GM18517 (cell line): Measurements from ENCODE around the gene DPAGT1.
"Not testable (repeated sequence)": the region's sequence is repeated elsewhere in the genome, so short reads cannot be mapped to it uniquely, and the experiment has no call there.

ENCODE experiments used
- ATAC-seq: cut with Tn5 transposase; IDR thresholded peaks from one replicate; pipeline ENCODE4 v1.9.1; 2021; ENCODE audit warnings: mild to moderate bottlenecking, moderate library complexity; ENCODE audit not compliant: unreplicated experiment

The DPAGT1 gene

DNA sequence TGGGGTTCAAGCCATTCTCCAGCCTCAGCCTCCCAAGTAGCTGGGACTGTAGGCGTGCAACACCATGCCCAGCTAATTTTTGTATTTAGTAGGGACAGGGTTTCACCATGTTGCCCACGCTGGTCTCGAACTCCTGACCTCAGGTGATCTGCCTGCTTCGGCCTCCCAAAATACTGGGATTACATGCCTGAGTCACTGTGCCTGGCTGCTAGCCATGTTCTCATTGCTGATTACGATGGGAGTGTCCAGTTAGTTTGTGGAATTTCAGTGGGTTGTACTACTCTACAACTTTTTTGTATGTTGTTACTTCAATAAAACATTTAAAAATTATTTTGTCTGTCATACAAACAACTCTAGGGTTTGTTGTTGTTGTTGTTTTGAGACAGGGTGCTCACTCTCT, 38.9 kb downstream of the DPAGT1 start:
- ATAC-seq: no peak

DNA sequence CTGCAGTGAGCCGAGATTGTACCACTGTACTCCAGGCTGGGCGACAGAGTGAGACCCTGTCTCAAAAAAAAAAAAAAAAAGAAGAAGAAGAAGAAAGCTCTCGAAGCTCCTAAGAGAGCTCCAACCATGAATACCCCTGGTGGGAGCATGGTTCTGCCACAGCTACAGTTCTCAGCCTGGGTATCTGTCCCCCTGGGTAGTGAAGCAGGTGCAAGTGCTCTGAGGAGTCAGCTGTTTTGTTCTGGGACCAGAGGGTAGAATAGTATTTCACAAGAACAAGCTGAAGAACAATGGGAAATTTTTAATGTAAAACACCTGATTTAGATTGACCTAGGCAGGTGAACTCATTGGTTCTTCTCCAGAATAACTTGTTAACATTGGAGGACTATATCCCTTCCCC, 40.4 kb downstream of the DPAGT1 start:
- ATAC-seq: no peak

DNA sequence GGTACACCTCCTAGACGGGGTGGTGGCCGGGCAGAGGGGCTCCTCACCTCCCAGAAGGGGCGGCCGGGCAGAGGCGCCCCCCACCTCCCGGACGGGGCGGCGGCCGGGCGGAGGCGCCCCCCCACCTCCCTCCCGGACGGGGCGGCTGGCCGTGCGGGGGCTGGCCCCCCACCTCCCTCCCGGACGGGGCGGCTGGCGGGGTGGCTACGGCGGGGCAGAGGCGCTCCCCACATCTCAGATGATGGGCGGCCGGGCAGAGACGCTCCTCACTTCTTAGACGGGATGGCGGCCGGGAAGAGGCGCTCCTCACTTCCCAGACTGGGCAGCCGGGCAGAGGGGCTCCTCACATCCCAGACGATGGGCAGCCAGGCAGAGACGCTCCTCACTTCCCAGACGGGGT, 42.5 kb downstream of the DPAGT1 start:
- ATAC-seq: not testable (repeated sequence)

DNA sequence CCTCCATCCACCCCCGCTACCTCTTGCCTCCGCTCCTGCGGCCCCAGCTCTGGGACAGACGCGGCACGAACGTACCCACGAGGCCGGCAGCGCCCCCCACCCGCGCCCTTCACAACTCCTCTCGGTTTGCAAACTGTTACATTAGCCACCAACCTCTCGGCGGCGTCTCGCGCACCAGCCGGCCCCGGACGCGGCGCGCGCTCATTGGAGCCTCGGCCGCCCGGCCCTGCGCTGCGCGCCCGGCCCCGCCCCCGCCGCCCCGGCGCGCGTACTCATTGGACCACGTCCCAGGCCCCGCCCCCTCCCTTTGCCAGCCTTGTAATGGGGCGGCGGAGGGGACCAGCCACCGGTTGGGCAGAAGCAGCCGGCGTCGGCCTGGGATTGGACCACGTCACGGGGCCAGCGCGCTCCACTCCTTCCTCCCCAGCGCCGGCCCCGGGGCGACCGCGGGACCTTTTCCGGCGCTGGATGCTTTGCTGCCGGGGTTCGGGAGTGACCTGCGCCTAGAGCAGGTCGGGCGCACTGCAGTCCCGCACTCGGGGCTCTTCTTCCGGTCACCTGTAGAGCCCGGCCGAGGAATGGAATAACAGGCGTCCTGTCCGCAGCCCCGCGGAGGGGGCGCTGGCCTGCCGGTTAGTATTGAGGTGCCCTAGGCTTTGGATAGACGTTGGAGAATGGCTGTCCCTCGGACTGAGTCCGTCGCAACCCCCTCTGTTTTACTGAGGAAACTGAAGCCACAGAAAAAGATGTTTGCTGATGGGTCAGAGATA, 44.5 kb downstream of the DPAGT1 start, which contains the start of gene HYOU1:
Gene HYOU1, minus strand, starts transcription at position 206 of the 770 bp plus-strand sequence. CDS start 1,045 bp downstream, outside the sequence.
- ATAC-seq: peak; percentile 84

DNA sequence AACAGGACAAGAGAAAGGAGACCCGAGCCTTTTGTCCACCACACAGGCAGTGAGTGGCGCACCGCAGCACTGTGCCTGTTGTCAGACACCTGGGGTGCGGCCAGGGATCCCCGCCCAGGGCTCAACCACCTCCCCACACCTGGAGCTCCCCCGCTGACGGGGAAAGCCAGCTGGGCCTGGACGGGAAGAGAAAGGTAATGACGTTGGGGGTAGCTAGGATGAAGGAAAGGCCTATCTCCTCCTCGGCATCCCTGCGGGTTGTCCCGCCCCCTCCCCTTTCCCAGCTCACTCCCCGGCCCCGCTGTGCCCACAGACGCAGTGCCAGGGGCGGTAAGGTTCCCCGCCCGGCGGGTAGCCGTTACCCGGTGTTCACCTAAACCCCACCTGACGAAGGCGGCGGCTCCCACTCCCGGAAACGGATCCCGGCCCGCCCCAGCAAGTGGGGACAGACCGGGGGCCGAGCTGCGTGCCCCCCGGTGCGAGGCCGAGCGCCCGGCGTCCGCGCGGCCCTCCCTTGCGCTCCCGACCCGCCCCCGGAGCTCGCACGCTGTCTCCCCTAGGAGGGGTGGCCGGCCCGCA, 45.1 kb downstream of the DPAGT1 start:
- no peak for ATAC-seq

DNA sequence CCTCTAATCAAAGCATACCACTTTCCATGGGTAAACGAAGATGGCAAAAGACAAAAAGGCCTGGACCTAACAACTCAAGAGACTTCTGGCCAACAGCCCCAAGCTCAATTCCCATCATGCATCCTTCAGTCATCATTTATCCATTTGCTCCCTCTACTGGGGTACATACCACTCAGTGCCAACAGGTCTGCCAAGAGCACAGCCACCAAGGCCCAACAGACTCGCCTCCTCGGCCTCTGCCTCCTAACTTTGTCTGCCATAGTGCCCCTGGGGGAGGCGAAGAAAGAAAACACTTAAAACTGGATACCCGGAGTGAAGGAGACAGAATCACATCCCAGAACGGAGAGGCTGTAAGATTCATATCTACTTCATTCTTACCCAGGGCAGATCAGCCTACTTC, 45.8 kb downstream of the DPAGT1 start:
- ATAC-seq: no peak

- no peak for ATAC-seq
These were observed 47.2 kb downstream of the DPAGT1 start for GRCh38 chr11:119054418-119054817.

GRCh38 chr11:119052163-119052814, 49.4 kb downstream of the DPAGT1 start:
- ATAC-seq: no peak

GRCh38 chr11:119051440-119052162, 50.1 kb downstream of the DPAGT1 start:
- no peak for ATAC-seq

DNA sequence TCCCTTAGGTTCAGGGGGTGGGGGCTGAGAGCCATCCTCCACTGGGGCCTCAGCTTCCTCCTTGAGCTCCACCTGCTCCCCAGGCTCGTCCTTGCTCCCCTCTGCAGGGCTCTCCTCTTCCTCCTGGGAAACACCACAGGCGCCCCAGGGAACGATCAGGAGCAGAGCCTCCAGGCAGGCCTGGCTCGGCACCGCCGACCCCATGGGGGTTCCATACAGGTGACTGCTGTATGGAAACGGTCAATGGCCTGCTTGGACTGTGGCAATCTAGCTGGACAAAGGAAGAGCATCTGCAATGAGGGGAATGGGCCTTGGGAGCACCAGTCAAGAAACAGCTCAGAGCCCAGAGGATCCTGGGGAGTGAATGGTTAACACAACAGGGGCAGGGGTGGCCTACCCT, 52.6 kb downstream of the DPAGT1 start:
- ATAC-seq: no peak

DNA sequence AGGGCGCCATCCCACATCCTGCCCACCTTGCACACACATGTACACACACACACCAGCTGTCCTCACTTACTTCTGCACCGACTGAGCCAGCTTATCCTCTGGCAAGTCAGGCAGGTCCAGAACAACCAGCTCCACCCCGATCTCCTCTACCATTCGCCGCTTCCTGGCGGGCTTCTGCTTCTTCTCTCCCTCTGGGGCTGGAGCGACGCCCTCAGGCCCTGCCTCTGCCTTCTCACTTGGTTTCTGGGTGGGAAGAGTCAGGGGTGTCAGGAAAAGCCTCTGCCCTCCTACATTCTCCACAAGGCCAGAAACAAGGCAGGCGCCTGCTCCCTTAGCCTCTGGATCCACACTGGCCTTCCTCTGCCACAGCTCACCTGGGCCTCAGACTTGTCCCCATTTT, 53.0 kb downstream of the DPAGT1 start:
- no peak for ATAC-seq

DNA sequence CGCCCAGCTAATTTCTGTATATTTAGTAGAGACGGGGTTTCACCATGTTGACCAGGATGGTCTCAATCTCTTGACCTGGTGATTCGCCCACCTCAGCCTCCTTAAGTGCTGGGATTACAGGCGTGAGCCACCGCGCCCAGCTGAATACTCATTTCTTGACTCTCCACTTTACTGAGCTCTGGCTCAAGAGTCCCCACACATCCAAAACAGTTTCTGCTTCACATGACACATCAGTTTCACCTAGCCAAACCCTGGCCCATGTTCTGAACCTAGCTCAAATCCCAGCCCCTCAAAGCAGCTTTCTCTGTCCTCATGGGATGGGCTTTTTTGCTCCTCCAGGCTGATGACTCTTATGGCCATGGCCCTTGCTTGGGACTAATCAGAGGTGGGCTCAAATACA, 54.4 kb downstream of the DPAGT1 start:
- no peak for ATAC-seq
